HG02571 (cell line): ENCODE measurements around the gene MDGA2.
"Not testable (repeated sequence)": the region's sequence is repeated elsewhere in the genome, so short reads cannot be mapped to it uniquely, and the experiment has no call there.

Source experiments
- ATAC-seq: cut with Tn5 transposase; IDR thresholded peaks from one replicate; pipeline ENCODE4 v1.9.1; 2021; ENCODE audit warnings: mild to moderate bottlenecking, moderate library complexity; ENCODE audit not compliant: unreplicated experiment

The MDGA2 gene

GRCh38 chr14:47246367-47246766 lies 429.0 kb downstream of the MDGA2 start:
- no peak for ATAC-seq

GRCh38 chr14:47242579-47242978 lies 432.8 kb downstream of the MDGA2 start:
- not testable (repeated sequence) for ATAC-seq

- ATAC-seq, result no peak
Observed at GRCh38 chr14:47240748-47241437, 434.5 kb downstream of the MDGA2 start.

GRCh38 chr14:47235619-47236018 lies 439.8 kb downstream of the MDGA2 start:
- no peak for ATAC-seq

GRCh38 chr14:47226877-47227520 lies 448.4 kb downstream of the MDGA2 start:
- no peak for ATAC-seq

- no peak for ATAC-seq
Observed at GRCh38 chr14:47223656-47224055, 451.7 kb downstream of the MDGA2 start.

GRCh38 chr14:47220096-47220495 lies 455.3 kb downstream of the MDGA2 start:
- no peak for ATAC-seq

GRCh38 chr14:47211263-47211662 lies 464.1 kb downstream of the MDGA2 start:
- ATAC-seq, result no peak

GRCh38 chr14:47210099-47210498 lies 465.3 kb downstream of the MDGA2 start:
- ATAC-seq, result no peak

- no peak for ATAC-seq
Observed at GRCh38 chr14:47208434-47208833, 467.0 kb downstream of the MDGA2 start.

- ATAC-seq, result no peak
Observed at GRCh38 chr14:47207617-47208016, 467.8 kb downstream of the MDGA2 start.

GRCh38 chr14:47200740-47201139 lies 474.7 kb downstream of the MDGA2 start:
- ATAC-seq, result no peak

GRCh38 chr14:47195582-47195981 lies 479.8 kb downstream of the MDGA2 start:
- ATAC-seq, result no peak

- no peak for ATAC-seq
Observed at GRCh38 chr14:47194055-47194454, 481.4 kb downstream of the MDGA2 start.

- ATAC-seq, result not testable (repeated sequence)
Observed at GRCh38 chr14:47192203-47192602, 483.2 kb downstream of the MDGA2 start.

- no peak for ATAC-seq
Observed at GRCh38 chr14:47191700-47192099, 483.7 kb downstream of the MDGA2 start.

GRCh38 chr14:47189911-47190484 lies 485.4 kb downstream of the MDGA2 start:
- no peak for ATAC-seq

GRCh38 chr14:47186486-47186885 lies 488.9 kb downstream of the MDGA2 start:
- ATAC-seq, result no peak

GRCh38 chr14:47179906-47180305 lies 495.5 kb downstream of the MDGA2 start:
- ATAC-seq, result no peak

GRCh38 chr14:47171896-47172295 lies 503.5 kb downstream of the MDGA2 start:
- ATAC-seq, result not testable (repeated sequence)

- ATAC-seq, result no peak
Observed at GRCh38 chr14:47167402-47167801, 508.0 kb downstream of the MDGA2 start.

GRCh38 chr14:47155395-47155794 lies 520.0 kb downstream of the MDGA2 start:
- no peak for ATAC-seq
